ENCODE data around the gene KAT8. TPM values are rescaled to one million over a fixed set of nuclear protein-coding genes. Genes with fewer than 3 reads are reported as not detected.

The KAT8 gene
- total and polyA plus RNA-seq, 2 of the 13 experiments (the other 11 are each of a cell fraction or from before 2014, with no cell fraction given), result 79.0 to 84.2 TPM

- TF ChIP-seq ZNF800 (CRISPR knock-in tag; IDR thresholded peaks at IDR 0.05), result no peak
- no peak for TF ChIP-seq FOSL2 (CRISPR knock-in tag; IDR thresholded peaks at IDR 0.05)
- TF ChIP-seq KLF13 (CRISPR knock-in tag; IDR thresholded peaks at IDR 0.05), result no peak
- peak; percentile 40; the same call in 1 of the 2 replicates for TF ChIP-seq EED (CRISPR knock-in tag; IDR thresholded peaks at IDR 0.05)
- TF ChIP-seq TP53 (CRISPR knock-in tag; conservative IDR thresholded peaks at IDR 0.05), result no peak
- TF ChIP-seq POGK (CRISPR knock-in tag; conservative IDR thresholded peaks at IDR 0.05), result 0 out of 2 replicates have a peak, but pooled peaks have one; percentile 7
- no peak for TF ChIP-seq ZNF563 (CRISPR knock-in tag; IDR thresholded peaks at IDR 0.05)
- no peak for TF ChIP-seq CBFB (CRISPR knock-in tag; IDR thresholded peaks at IDR 0.05)
- TF ChIP-seq ATF7-NPFF (CRISPR knock-in tag; IDR thresholded peaks at IDR 0.05; ENCODE audit: low read depth), result 0 out of 2 replicates have a peak, but pooled peaks have one; percentile 7
- peak; percentile 40; the same call in 1 of the 2 replicates for TF ChIP-seq NR0B2 (CRISPR knock-in tag; IDR thresholded peaks at IDR 0.05)
- no peak for TF ChIP-seq ETS1 (CRISPR knock-in tag; IDR thresholded peaks at IDR 0.05)
- TF ChIP-seq GATA4 (IDR thresholded peaks at IDR 0.05; ENCODE audit: borderline replicate concordance, low read depth), result no peak
- no peak for TF ChIP-seq ZNF350 (CRISPR knock-in tag; IDR thresholded peaks at IDR 0.05; ENCODE audit: borderline replicate concordance, low read depth)
- TF ChIP-seq ZNF549 (CRISPR knock-in tag; IDR thresholded peaks at IDR 0.05), result no peak
These were observed 25.7 kb downstream of the KAT8 start (continued) for GRCh38 chr16:31143011-31143693.

Data from HepG2 (cell line).